Measurements from ENCODE around the gene ATXN1.

DNA sequence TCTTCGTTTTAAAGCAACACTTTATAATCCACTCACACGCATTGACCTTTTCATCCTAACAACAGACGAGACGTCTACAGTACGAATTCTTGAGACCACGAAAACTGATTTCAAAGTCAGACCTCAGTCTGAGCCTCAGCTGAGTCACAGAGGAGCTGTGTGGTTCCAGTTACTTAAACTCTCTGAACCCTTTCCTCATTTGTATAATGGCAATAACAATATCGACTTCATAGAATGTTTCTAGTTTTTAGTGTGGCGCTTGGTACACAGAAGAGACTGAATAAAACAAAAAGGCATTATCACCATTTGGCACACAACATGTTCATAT is 236.9 kb downstream of the ATXN1 start:
- TF ChIP-seq, protein P1, sequence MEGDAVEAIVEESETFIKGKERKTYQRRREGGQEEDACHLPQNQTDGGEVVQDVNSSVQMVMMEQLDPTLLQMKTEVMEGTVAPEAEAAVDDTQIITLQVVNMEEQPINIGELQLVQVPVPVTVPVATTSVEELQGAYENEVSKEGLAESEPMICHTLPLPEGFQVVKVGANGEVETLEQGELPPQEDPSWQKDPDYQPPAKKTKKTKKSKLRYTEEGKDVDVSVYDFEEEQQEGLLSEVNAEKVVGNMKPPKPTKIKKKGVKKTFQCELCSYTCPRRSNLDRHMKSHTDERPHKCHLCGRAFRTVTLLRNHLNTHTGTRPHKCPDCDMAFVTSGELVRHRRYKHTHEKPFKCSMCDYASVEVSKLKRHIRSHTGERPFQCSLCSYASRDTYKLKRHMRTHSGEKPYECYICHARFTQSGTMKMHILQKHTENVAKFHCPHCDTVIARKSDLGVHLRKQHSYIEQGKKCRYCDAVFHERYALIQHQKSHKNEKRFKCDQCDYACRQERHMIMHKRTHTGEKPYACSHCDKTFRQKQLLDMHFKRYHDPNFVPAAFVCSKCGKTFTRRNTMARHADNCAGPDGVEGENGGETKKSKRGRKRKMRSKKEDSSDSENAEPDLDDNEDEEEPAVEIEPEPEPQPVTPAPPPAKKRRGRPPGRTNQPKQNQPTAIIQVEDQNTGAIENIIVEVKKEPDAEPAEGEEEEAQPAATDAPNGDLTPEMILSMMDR (IDR thresholded peaks at IDR 0.05; ENCODE audit: low read depth, low read length): no peak
- TF ChIP-seq EZH2phosphoT487 (IDR thresholded peaks at IDR 0.05; ENCODE audit: low read depth): no peak
